ENCODE measurements around the gene PARP3. TPM values are rescaled to one million over a fixed set of nuclear protein-coding genes. Genes with fewer than 3 reads are reported as not detected.

Gene PARP3
- total and polyA plus RNA-seq, 9 of the 15 experiments (the other 6 are each of a cell fraction or from before 2014, with no cell fraction given), result 0.46 to 6.6 (median 4.5) TPM

- no peak for TF ChIP-seq RFX1 (IDR thresholded peaks at IDR 0.05)
- TF ChIP-seq, protein P1, sequence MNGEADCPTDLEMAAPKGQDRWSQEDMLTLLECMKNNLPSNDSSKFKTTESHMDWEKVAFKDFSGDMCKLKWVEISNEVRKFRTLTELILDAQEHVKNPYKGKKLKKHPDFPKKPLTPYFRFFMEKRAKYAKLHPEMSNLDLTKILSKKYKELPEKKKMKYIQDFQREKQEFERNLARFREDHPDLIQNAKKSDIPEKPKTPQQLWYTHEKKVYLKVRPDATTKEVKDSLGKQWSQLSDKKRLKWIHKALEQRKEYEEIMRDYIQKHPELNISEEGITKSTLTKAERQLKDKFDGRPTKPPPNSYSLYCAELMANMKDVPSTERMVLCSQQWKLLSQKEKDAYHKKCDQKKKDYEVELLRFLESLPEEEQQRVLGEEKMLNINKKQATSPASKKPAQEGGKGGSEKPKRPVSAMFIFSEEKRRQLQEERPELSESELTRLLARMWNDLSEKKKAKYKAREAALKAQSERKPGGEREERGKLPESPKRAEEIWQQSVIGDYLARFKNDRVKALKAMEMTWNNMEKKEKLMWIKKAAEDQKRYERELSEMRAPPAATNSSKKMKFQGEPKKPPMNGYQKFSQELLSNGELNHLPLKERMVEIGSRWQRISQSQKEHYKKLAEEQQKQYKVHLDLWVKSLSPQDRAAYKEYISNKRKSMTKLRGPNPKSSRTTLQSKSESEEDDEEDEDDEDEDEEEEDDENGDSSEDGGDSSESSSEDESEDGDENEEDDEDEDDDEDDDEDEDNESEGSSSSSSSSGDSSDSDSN (IDR thresholded peaks at IDR 0.05; ENCODE audit: borderline replicate concordance in 1 of 2, low read depth in 2 of 2, low read length in 2 of 2), result peak; percentile 84 to 86; a peak in 2 of 4 replicates
- no peak for TF ChIP-seq RUNX1 (IDR thresholded peaks at IDR 0.05; ENCODE audit: low read depth)
- no peak for TF ChIP-seq BMI1 (IDR thresholded peaks at IDR 0.05; ENCODE audit: low read length)
- TF ChIP-seq CEBPG (CRISPR knock-in tag; IDR thresholded peaks at IDR 0.05), result peak; percentile 50
- no peak for TF ChIP-seq CEBPG (tag; conservative IDR thresholded peaks at IDR 0.05 in 1 of 2, IDR thresholded peaks at IDR 0.05 in 1 of 2)
- TF ChIP-seq BCOR (IDR thresholded peaks at IDR 0.05), result no peak
- TF ChIP-seq ZNF347 (CRISPR knock-in tag; IDR thresholded peaks at IDR 0.05; ENCODE audit: low read depth), result no peak
- no peak for TF ChIP-seq SMC3 (conservative IDR thresholded peaks at IDR 0.05; ENCODE audit: insufficient read depth, low read depth, low read length)
- TF ChIP-seq HNRNPL (IDR thresholded peaks at IDR 0.05; ENCODE audit: low read depth, low read length), result no peak
- no peak for TF ChIP-seq MEF2D (tag; conservative IDR thresholded peaks at IDR 0.05; ENCODE audit: low read depth)
- peak; percentile 87 for TF ChIP-seq CREM (IDR thresholded peaks at IDR 0.05; ENCODE audit: low read depth)
- no peak for TF ChIP-seq ZNF274 (IDR thresholded peaks at IDR 0.05; ENCODE audit: borderline replicate concordance, low read depth, low read length)
- TF ChIP-seq MTA3 (IDR thresholded peaks at IDR 0.05; ENCODE audit: borderline replicate concordance), result peak; percentile 40
- no peak for TF ChIP-seq ZFP1 (CRISPR knock-in tag; IDR thresholded peaks at IDR 0.05)
- TF ChIP-seq NFATC3 (IDR thresholded peaks at IDR 0.05), result no peak
- TF ChIP-seq, protein P2, sequence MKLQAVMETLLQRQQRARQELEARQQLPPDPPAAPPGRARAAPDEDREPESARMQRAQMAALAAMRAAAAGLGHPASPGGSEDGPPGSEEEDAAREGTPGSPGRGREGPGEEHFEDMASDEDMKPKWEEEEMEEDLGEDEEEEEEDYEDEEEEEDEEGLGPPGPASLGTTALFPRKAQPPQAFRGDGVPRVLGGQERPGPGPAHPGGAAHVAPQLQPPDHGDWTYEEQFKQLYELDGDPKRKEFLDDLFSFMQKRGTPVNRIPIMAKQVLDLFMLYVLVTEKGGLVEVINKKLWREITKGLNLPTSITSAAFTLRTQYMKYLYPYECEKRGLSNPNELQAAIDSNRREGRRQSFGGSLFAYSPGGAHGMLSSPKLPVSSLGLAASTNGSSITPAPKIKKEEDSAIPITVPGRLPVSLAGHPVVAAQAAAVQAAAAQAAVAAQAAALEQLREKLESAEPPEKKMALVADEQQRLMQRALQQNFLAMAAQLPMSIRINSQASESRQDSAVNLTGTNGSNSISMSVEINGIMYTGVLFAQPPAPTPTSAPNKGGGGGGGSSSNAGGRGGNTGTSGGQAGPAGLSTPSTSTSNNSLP (IDR thresholded peaks at IDR 0.05; ENCODE audit: borderline replicate concordance, low read depth, low read length), result no peak
- TF ChIP-seq STAG1 (CRISPR knock-in tag; IDR thresholded peaks at IDR 0.05; ENCODE audit: borderline replicate concordance), result no peak
- no peak; the same call in 1 of the 2 replicates for TF ChIP-seq PML (IDR thresholded peaks at IDR 0.05; ENCODE audit: low read length)
- no peak for TF ChIP-seq ZNF764 (CRISPR knock-in tag; IDR thresholded peaks at IDR 0.05; ENCODE audit: low read depth)
- TF ChIP-seq ELF1 (tag; IDR thresholded peaks at IDR 0.05), result no peak
- no peak for TF ChIP-seq ZNF212 (CRISPR knock-in tag; IDR thresholded peaks at IDR 0.05)
- TF ChIP-seq HSF4 (CRISPR knock-in tag; IDR thresholded peaks at IDR 0.05; ENCODE audit: borderline replicate concordance), result no peak
- TF ChIP-seq, protein P3, sequence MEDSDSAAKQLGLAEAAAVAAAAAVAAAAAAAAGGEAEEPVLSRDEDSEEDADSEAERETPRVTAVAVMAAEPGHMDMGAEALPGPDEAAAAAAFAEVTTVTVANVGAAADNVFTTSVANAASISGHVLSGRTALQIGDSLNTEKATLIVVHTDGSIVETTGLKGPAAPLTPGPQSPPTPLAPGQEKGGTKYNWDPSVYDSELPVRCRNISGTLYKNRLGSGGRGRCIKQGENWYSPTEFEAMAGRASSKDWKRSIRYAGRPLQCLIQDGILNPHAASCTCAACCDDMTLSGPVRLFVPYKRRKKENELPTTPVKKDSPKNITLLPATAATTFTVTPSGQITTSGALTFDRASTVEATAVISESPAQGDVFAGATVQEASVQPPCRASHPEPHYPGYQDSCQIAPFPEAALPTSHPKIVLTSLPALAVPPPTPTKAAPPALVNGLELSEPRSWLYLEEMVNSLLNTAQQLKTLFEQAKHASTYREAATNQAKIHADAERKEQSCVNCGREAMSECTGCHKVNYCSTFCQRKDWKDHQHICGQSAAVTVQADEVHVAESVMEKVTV (CRISPR knock-in tag; IDR thresholded peaks at IDR 0.05), result no peak
- TF ChIP-seq SP2 (IDR thresholded peaks at IDR 0.05; ENCODE audit: extremely low read depth, low read depth, low read length, poor library complexity, severe bottlenecking), result no peak
Measured at GRCh38 chr3:51982838-51983577, 40.8 kb downstream of the PARP3 start, which contains the start of gene ACY1 (continued).
